Esophagus (tissue), 2 donors: ENCODE results near the gene ABL2. TPM values are rescaled to one million over a fixed set of nuclear protein-coding genes. Genes with fewer than 3 reads are reported as not detected.

Source experiments
- H3K27ac ChIP-seq, 2 donors: one replicate each; pipeline ENCODE4 v1.5.1; 2013; ENCODE audit warnings: low read depth in 2 of 2, mild to moderate bottlenecking in 2 of 2, inconsistent platforms in 1 of 2, low read length in 1 of 2, moderate library complexity in 1 of 2
- H3K27me3 ChIP-seq, 2 donors: one replicate each; pipeline ENCODE4 v1.6.1; 2013; ENCODE audit warnings: low read length in 2 of 2, control low read depth in 1 of 2, mild to moderate bottlenecking in 1 of 2; ENCODE audit not compliant: insufficient read depth in 2 of 2, control insufficient read depth in 1 of 2
- H3K36me3 ChIP-seq, 2 donors: one replicate each; pipeline ENCODE4 v1.6.1; 2013; ENCODE audit warnings: low read length in 1 of 2; ENCODE audit not compliant: control insufficient read depth in 2 of 2, insufficient read depth in 2 of 2
- H3K4me1 ChIP-seq, 2 donors: one replicate each; pipeline ENCODE4 v1.6.1; 2013; ENCODE audit warnings: low read length in 1 of 2; ENCODE audit not compliant: control insufficient read depth in 2 of 2, insufficient read depth in 2 of 2
- H3K4me3 ChIP-seq, 2 donors: one replicate each; pipeline ENCODE4 v1.5.1; 2013; ENCODE audit warnings: low read length in 2 of 2, mild to moderate bottlenecking in 2 of 2, low read depth in 1 of 2, moderate library complexity in 1 of 2
- H3K9me3 ChIP-seq, 2 donors: one replicate each; pipeline ENCODE4 v1.6.1; 2013; ENCODE audit warnings: mild to moderate bottlenecking in 2 of 2, low read depth in 1 of 2, low read length in 1 of 2, moderate library complexity in 1 of 2; ENCODE audit not compliant: control insufficient read depth in 2 of 2, insufficient read depth in 1 of 2
- WGBS, 2 donors: extraction: QIAGEN DNeasy Blood & Tissue Kit; methylation state at CpG; one replicate each; pipeline ENCODE4 v1.1.7; 2013; 5-methylcytosine and 5-hydroxymethylcytosine counted together
- polyA plus RNA-seq, 2 donors: library from polyadenylated mRNA; stranded (reverse); fragments of 200-250 nt; gene quantifications; one replicate each; pipeline ENCODE4 v1.2.3, GENCODE V29; 2013
- donor health status: healthy with polysubstance abuse.
- donor health status: Bipolar disorder and iron deficiency.

Gene ABL2
- polyA plus RNA-seq, 2 donors: 1.1 to 1.6 TPM

DNA sequence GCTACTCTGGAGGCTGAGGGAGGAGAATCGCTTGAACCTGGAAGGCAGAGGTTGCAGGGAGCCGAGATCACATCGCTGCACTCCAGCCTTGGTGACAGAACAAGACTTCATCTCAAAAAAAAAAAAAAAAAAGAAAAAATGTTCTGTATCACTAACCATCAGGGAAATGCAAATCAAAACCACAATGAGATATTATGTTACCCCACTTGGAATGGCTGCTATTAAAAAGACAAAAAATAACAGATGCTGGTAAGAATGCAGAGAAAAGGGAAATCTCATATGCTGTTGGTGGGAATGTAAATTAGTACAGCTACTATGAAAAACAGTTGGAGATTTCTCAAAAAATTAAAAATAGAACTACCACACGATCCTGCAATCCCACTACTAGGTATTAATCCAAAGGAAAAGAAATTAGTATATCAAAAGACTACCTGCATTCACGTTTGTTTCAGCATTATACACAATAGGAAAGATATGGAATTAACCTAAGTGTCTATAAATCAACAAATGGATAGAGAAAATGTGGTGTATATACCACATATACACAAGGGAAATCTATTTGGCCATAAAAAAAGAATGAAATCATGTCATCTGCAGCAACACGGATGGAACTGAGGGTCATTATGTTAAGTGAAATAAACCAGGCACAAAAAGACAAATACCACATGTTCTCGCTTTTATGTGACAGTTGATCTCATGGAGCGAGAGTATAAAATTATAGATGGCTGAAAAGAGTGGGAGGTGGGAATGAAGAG is 62.6 kb downstream of the ABL2 start:
- WGBS, 2 donors: 77 to 78% methylated on average over 8 of the region's 8 CpGs
- no peaks in the 10 kb centered on the region for H3K4me1 ChIP-seq

GRCh38 chr1:179164494-179164893 is 65.0 kb downstream of the ABL2 start:
- H3K27ac ChIP-seq: no peak overlapping the region
- H3K4me1 ChIP-seq: no peaks in the 10 kb centered on the region
- H3K9me3 ChIP-seq: no peaks in the 10 kb centered on the region
- WGBS, 2 donors: 96 to 97% methylated on average over 1 of the region's 1 CpG
- no peaks in the 10 kb centered on the region for H3K36me3 ChIP-seq
- no peak overlapping the region for H3K4me3 ChIP-seq
- H3K27me3 ChIP-seq: no peaks in the 10 kb centered on the region

More for the DNA sequence above, 62.6 kb downstream of the ABL2 start:
- Histone ChIP-seq H3K36me3 (no peaks in the 10 kb centered on the region), H3K4me3 (no peak overlapping the region), H3K27me3 (no peaks in the 10 kb centered on the region), H3K9me3 (no peaks in the 10 kb centered on the region), H3K27ac (no peak overlapping the region)

- Histone ChIP-seq H3K36me3 (no peaks in the 10 kb centered on the region), H3K4me1 (no peaks in the 10 kb centered on the region), H3K9me3 (no peaks in the 10 kb centered on the region), H3K27me3 (no peaks in the 10 kb centered on the region), H3K4me3 (no peak overlapping the region), H3K27ac (no peak overlapping the region)
- 99% methylated on average over 6 of the region's 6 CpGs for WGBS, 2 donors
Measured at GRCh38 chr1:179156708-179157107, 72.8 kb downstream of the ABL2 start.

GRCh38 chr1:179156026-179156425 is 73.5 kb downstream of the ABL2 start:
- Histone ChIP-seq H3K27me3 (no peaks in the 10 kb centered on the region), H3K27ac (no peak overlapping the region), H3K9me3 (no peaks in the 10 kb centered on the region), H3K36me3 (no peaks in the 10 kb centered on the region), H3K4me3 (no peak overlapping the region), H3K4me1 (no peaks in the 10 kb centered on the region)
- WGBS, 2 donors: 66 to 83% methylated on average over 1 of the region's 1 CpG

- Histone ChIP-seq H3K36me3 (no peaks in the 10 kb centered on the region), H3K27ac (no peak overlapping the region), H3K27me3 (no peaks in the 10 kb centered on the region), H3K9me3 (no peaks in the 10 kb centered on the region), H3K4me1 (no peaks in the 10 kb centered on the region), H3K4me3 (no peak overlapping the region)
- 86 to 87% methylated on average over 3 of the region's 3 CpGs for WGBS, 2 donors
Measured at GRCh38 chr1:179155615-179156014, 73.9 kb downstream of the ABL2 start.

DNA sequence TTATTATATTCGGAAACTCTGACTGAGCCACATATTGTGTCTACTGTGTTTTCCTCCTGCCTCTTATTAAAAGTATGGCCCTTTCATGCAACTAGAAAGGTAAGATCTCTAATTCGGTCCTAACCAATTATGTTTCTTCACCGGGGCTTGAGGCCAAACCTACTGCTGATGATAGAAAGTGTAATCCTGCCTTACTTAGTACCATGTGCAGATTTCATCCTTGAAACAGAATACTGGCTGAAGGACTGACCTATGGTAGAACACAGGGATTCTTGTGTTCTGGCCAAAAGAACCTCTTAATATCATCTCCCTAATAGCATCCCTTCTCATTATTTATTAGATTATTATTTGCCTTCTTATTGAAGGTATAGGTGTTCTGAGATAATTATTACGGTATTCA is 75.0 kb downstream of the ABL2 start:
- WGBS, 2 donors: 91 to 92% methylated on average over 4 of the region's 4 CpGs
- Histone ChIP-seq H3K36me3 (no peaks in the 10 kb centered on the region), H3K4me3 (no peak overlapping the region), H3K9me3 (no peaks in the 10 kb centered on the region), H3K27ac (no peak overlapping the region), H3K27me3 (no peaks in the 10 kb centered on the region), H3K4me1 (no peaks in the 10 kb centered on the region)

DNA sequence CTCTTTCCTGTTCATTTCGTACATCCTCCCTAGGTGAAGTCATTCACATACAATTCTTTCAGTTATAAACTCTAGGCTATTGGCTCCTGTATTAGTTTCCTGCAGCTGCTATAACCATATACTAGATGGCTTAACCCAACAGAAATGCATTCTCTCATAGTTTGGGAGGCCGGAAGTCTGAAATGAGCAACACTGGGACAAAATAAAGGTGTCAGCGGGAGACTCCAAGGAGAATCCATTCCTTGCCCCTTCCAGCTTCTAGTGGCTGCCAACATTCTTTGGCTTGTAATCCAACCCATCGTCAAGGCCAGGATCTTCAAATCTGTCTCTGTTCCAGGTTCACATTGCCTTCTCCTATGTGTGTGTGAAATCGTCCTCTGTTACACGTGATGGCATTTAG is 76.3 kb downstream of the ABL2 start:
- H3K9me3 ChIP-seq: no peaks in the 10 kb centered on the region
- 64 to 75% methylated on average over 6 of the region's 6 CpGs for WGBS, 2 donors
- no peak overlapping the region for H3K4me3 ChIP-seq
- H3K36me3 ChIP-seq: no peaks in the 10 kb centered on the region
- no peaks in the 10 kb centered on the region for H3K27me3 ChIP-seq
- H3K4me1 ChIP-seq: no peaks in the 10 kb centered on the region
- H3K27ac ChIP-seq: no peak overlapping the region

- Histone ChIP-seq H3K9me3 (no peaks in the 10 kb centered on the region), H3K36me3 (no peaks in the 10 kb centered on the region), H3K4me3 (no peak overlapping the region), H3K27me3 (no peaks in the 10 kb centered on the region), H3K4me1 (no peaks in the 10 kb centered on the region), H3K27ac (no peak overlapping the region)
- WGBS, 2 donors: 64 to 81% methylated on average over 2 of the region's 2 CpGs
Measured at GRCh38 chr1:179151908-179152682, 77.4 kb downstream of the ABL2 start.

DNA sequence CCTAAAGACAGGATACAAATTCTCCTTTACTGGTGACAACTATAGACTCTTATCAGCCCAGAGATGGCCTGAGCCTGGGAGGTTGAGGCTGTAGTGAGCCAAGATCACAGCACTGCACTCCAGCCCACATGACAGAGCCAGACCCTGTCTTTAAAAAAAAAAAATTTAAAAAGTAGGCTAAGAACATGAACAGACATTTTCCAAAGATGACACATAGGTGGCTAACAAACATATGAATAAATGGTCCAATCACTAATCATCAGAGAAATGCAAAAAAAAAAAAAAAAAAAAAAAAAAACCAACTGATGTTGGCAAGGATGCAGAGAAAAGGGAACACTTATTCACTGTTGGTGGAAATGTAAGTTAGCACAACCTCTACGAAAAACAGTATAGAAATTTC is 82.6 kb downstream of the ABL2 start:
- no peak overlapping the region for H3K27ac ChIP-seq
- H3K4me1 ChIP-seq: no peaks in the 10 kb centered on the region
- WGBS, 2 donors: 97 to 98% methylated on average over 1 of the region's 1 CpG
- H3K36me3 ChIP-seq: no peaks in the 10 kb centered on the region
- H3K9me3 ChIP-seq: no peaks in the 10 kb centered on the region
- H3K27me3 ChIP-seq: no peaks in the 10 kb centered on the region
- no peak overlapping the region for H3K4me3 ChIP-seq

GRCh38 chr1:179146476-179146875 is 83.0 kb downstream of the ABL2 start:
- no peak overlapping the region for H3K27ac ChIP-seq
- H3K9me3 ChIP-seq: no peaks in the 10 kb centered on the region
- no peak overlapping the region for H3K4me3 ChIP-seq
- no peaks in the 10 kb centered on the region for H3K27me3 ChIP-seq
- H3K36me3 ChIP-seq: no peaks in the 10 kb centered on the region
- 94 to 96% methylated on average over 5 of the region's 5 CpGs for WGBS, 2 donors
- H3K4me1 ChIP-seq: no peaks in the 10 kb centered on the region
